Transverse colon (tissue), 3 donors: ENCODE results near the gene RPL19.

Experiments
- POLR2A ChIP-seq: fragments of 450-650 bp; IDR thresholded peaks from one replicate; pipeline ENCODE4 v1.6.1; 2016; ENCODE audit warnings: antibody characterized with exemption, mild to moderate bottlenecking, moderate library complexity
- TF ChIP-seq, protein P1 (sequence below), 5 experiments: fragments of 200-600 bp in 3 of 5; fragments of 450-650 bp in 2 of 5; sonication (generic) in 3 of 5; IDR thresholded peaks; 1 replicate in 2 of 5; 2 replicates in 3 of 5; pipeline ENCODE4 v1.5.1; 2016 to 2017; ENCODE audit warnings: antibody characterized with exemption in 5 of 5, inconsistent platforms in 3 of 5, mild to moderate bottlenecking in 2 of 5, moderate library complexity in 1 of 5

- TF ChIP-seq, protein P1, sequence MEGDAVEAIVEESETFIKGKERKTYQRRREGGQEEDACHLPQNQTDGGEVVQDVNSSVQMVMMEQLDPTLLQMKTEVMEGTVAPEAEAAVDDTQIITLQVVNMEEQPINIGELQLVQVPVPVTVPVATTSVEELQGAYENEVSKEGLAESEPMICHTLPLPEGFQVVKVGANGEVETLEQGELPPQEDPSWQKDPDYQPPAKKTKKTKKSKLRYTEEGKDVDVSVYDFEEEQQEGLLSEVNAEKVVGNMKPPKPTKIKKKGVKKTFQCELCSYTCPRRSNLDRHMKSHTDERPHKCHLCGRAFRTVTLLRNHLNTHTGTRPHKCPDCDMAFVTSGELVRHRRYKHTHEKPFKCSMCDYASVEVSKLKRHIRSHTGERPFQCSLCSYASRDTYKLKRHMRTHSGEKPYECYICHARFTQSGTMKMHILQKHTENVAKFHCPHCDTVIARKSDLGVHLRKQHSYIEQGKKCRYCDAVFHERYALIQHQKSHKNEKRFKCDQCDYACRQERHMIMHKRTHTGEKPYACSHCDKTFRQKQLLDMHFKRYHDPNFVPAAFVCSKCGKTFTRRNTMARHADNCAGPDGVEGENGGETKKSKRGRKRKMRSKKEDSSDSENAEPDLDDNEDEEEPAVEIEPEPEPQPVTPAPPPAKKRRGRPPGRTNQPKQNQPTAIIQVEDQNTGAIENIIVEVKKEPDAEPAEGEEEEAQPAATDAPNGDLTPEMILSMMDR (IDR thresholded peaks at IDR 0.05): no peak
- no peak for TF ChIP-seq POLR2A
Measured at GRCh38 chr17:39161962-39162361, 38.1 kb upstream of the RPL19 start.
